ENCODE data around the gene AQP10.

DNA sequence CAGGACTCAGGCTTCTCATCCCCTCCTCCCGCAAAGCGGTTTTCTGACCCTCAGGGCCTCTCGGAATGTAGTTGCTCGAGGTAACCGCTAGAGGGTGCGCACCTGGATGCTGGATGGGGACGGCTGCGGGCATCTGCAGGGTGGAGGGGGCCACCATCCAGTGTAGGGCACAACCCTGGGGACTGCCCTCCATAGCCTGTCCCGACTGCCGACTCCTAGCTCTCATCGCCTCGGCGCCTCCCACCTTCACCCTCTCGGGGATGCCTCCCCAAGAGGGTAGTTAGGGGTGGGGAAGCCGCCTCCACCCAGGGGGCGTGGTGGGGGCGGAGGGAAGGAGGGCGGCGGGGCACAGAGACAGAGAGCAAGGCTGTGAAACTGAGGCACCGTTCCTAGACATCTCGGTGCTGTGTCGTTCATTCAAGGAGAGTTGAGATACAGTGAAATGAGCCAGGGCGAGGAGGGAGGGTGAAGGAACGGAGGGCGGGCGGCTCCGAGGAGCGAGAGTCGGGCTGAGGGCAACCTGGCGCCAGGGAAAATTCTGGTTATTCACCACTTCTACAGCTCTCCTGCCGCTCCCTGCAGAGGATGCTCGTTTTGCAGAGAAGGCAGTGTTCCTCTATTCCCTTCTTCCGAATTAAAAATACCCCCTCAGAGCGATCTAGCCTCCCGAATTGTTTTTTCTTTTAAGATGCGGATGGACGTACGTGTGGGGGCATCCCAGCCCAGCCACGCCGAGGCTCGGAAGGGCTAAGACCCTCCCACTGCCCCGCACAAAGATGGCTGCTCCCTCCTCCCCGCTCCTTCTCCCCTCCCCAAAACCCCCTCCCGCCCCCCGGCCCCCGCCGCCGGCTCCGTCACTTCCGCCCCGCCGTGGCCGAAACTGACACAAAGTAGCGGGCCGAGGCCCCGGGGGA lies 4.0 kb downstream of the AQP10 start, which contains the start of gene ATP8B2:
- no peak for TF ChIP-seq EZH2 (IDR thresholded peaks at IDR 0.05; ENCODE audit: borderline replicate concordance, low read depth, low read length, severe bottlenecking)
- TF ChIP-seq, protein P1, sequence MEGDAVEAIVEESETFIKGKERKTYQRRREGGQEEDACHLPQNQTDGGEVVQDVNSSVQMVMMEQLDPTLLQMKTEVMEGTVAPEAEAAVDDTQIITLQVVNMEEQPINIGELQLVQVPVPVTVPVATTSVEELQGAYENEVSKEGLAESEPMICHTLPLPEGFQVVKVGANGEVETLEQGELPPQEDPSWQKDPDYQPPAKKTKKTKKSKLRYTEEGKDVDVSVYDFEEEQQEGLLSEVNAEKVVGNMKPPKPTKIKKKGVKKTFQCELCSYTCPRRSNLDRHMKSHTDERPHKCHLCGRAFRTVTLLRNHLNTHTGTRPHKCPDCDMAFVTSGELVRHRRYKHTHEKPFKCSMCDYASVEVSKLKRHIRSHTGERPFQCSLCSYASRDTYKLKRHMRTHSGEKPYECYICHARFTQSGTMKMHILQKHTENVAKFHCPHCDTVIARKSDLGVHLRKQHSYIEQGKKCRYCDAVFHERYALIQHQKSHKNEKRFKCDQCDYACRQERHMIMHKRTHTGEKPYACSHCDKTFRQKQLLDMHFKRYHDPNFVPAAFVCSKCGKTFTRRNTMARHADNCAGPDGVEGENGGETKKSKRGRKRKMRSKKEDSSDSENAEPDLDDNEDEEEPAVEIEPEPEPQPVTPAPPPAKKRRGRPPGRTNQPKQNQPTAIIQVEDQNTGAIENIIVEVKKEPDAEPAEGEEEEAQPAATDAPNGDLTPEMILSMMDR (IDR thresholded peaks at IDR 0.05; ENCODE audit: borderline replicate concordance, extremely low read depth, low read length, poor library complexity, severe bottlenecking): peak; percentile 95

Data from DND-41 (cell line).